ENCODE data around the gene TICAM2.

The TICAM2 gene

GRCh38 chr5:115544436-115545350, 57.6 kb downstream of the TICAM2 start, which contains the start of gene FEM1C:
TSS of gene FEM1C (minus strand) at chr5:115544775. CDS start at chr5:115543493, 1,282 bp downstream.
- H3K4me1 ChIP-seq (ENCODE audit: insufficient read depth, low read length): peaks cover 20% of the 10 kb centered on the region
- peak within 1 kb of the TSS; percentile 91 for H3K27ac ChIP-seq (ENCODE audit: low read length)
- peak within 1 kb of the TSS; percentile 97 for H3K9ac ChIP-seq (ENCODE audit: low read depth, low read length)
- peak within 1 kb of the TSS; percentile 96 for H3K4me3 ChIP-seq (ENCODE audit: low read length)
- peaks cover 13% of the 10 kb centered on the region for H3K9me3 ChIP-seq (ENCODE audit: insufficient read depth, low read depth, low read length)
- peaks cover 34% of the 10 kb centered on the region for H3K36me3 ChIP-seq (ENCODE audit: insufficient read depth, low read depth, low read length)
- no peaks in the 10 kb centered on the region for H3K27me3 ChIP-seq (ENCODE audit: insufficient read depth, low read length)

- peaks cover 17% of the 10 kb centered on the region for H3K4me1 ChIP-seq (ENCODE audit: insufficient read depth, low read length)
- peak overlapping the region; percentile 97 for H3K9ac ChIP-seq (ENCODE audit: low read depth, low read length)
- H3K9me3 ChIP-seq (ENCODE audit: insufficient read depth, low read depth, low read length): peaks cover 13% of the 10 kb centered on the region
- H3K27ac ChIP-seq (ENCODE audit: low read length): peak overlapping the region; percentile 91
- H3K36me3 ChIP-seq (ENCODE audit: insufficient read depth, low read depth, low read length): peaks cover 41% of the 10 kb centered on the region
- peak overlapping the region; percentile 96 for H3K4me3 ChIP-seq (ENCODE audit: low read length)
- no peaks in the 10 kb centered on the region for H3K27me3 ChIP-seq (ENCODE audit: insufficient read depth, low read length)
Measured at GRCh38 chr5:115544043-115544435, 58.2 kb downstream of the TICAM2 start.

GRCh38 chr5:115543365-115544042, 58.8 kb downstream of the TICAM2 start:
- Histone ChIP-seq H3K36me3 (ENCODE audit: insufficient read depth, low read depth, low read length) (peaks cover 46% of the 10 kb centered on the region), H3K27ac (ENCODE audit: low read length) (peak overlapping the region; percentile 91), H3K9ac (ENCODE audit: low read depth, low read length) (peak overlapping the region; percentile 97), H3K4me3 (ENCODE audit: low read length) (peak overlapping the region; percentile 96), H3K9me3 (ENCODE audit: insufficient read depth, low read depth, low read length) (peaks cover 13% of the 10 kb centered on the region), H3K27me3 (ENCODE audit: insufficient read depth, low read length) (no peaks in the 10 kb centered on the region), H3K4me1 (ENCODE audit: insufficient read depth, low read length) (peaks cover 17% of the 10 kb centered on the region)

- H3K36me3 ChIP-seq (ENCODE audit: insufficient read depth, low read depth, low read length): peaks cover 53% of the 10 kb centered on the region
- peaks cover 13% of the 10 kb centered on the region for H3K9me3 ChIP-seq (ENCODE audit: insufficient read depth, low read depth, low read length)
- no peak overlapping the region for H3K27ac ChIP-seq (ENCODE audit: low read length)
- H3K27me3 ChIP-seq (ENCODE audit: insufficient read depth, low read length): no peaks in the 10 kb centered on the region
- peaks cover 21% of the 10 kb centered on the region for H3K4me1 ChIP-seq (ENCODE audit: insufficient read depth, low read length)
- H3K4me3 ChIP-seq (ENCODE audit: low read length): peak overlapping the region; percentile 96
- peak overlapping the region; percentile 97; the same call in 1 of the 2 replicates for H3K9ac ChIP-seq (ENCODE audit: low read depth, low read length)
Measured at GRCh38 chr5:115542651-115543364, 59.5 kb downstream of the TICAM2 start.

GRCh38 chr5:115542086-115542485, 60.2 kb downstream of the TICAM2 start:
- Histone ChIP-seq H3K27ac (ENCODE audit: low read length) (no peak overlapping the region), H3K4me3 (ENCODE audit: low read length) (peak overlapping the region; percentile 96), H3K9ac (ENCODE audit: low read depth, low read length) (peak overlapping the region; percentile 97; the same call in 1 of the 2 replicates), H3K9me3 (ENCODE audit: insufficient read depth, low read depth, low read length) (peaks cover 13% of the 10 kb centered on the region), H3K36me3 (ENCODE audit: insufficient read depth, low read depth, low read length) (peaks cover 59% of the 10 kb centered on the region), H3K4me1 (ENCODE audit: insufficient read depth, low read length) (peaks cover 22% of the 10 kb centered on the region), H3K27me3 (ENCODE audit: insufficient read depth, low read length) (no peaks in the 10 kb centered on the region)

- Histone ChIP-seq H3K4me3 (ENCODE audit: low read length) (peak overlapping the region; percentile 96), H3K9ac (ENCODE audit: low read depth, low read length) (peak overlapping the region; percentile 97; the same call in 1 of the 2 replicates), H3K4me1 (ENCODE audit: insufficient read depth, low read length) (peaks cover 24% of the 10 kb centered on the region), H3K27me3 (ENCODE audit: insufficient read depth, low read length) (no peaks in the 10 kb centered on the region), H3K36me3 (ENCODE audit: insufficient read depth, low read depth, low read length) (peaks cover 64% of the 10 kb centered on the region), H3K27ac (ENCODE audit: low read length) (no peak overlapping the region), H3K9me3 (ENCODE audit: insufficient read depth, low read depth, low read length) (peaks cover 13% of the 10 kb centered on the region)
Measured at GRCh38 chr5:115541611-115542010, 60.7 kb downstream of the TICAM2 start.

- Histone ChIP-seq H3K4me3 (ENCODE audit: low read length) (no peak overlapping the region), H3K27ac (ENCODE audit: low read length) (no peak overlapping the region), H3K9me3 (ENCODE audit: insufficient read depth, low read depth, low read length) (no peaks in the 10 kb centered on the region), H3K9ac (ENCODE audit: low read depth, low read length) (no peak overlapping the region), H3K36me3 (ENCODE audit: insufficient read depth, low read depth, low read length) (peaks cover 75% of the 10 kb centered on the region), H3K27me3 (ENCODE audit: insufficient read depth, low read length) (no peaks in the 10 kb centered on the region), H3K4me1 (ENCODE audit: insufficient read depth, low read length) (peaks cover 9% of the 10 kb centered on the region; the same call in 1 of the 2 replicates)
Measured at GRCh38 chr5:115535479-115536035, 66.7 kb downstream of the TICAM2 start.

- Histone ChIP-seq H3K4me1 (ENCODE audit: insufficient read depth, low read length) (peaks cover 6% of the 10 kb centered on the region; the same call in 1 of the 2 replicates), H3K36me3 (ENCODE audit: insufficient read depth, low read depth, low read length) (peaks cover 59% of the 10 kb centered on the region), H3K9me3 (ENCODE audit: insufficient read depth, low read depth, low read length) (no peaks in the 10 kb centered on the region), H3K27ac (ENCODE audit: low read length) (no peak overlapping the region), H3K27me3 (ENCODE audit: insufficient read depth, low read length) (no peaks in the 10 kb centered on the region), H3K9ac (ENCODE audit: low read depth, low read length) (no peak overlapping the region), H3K4me3 (ENCODE audit: low read length) (no peak overlapping the region)
Measured at GRCh38 chr5:115532517-115532916, 69.8 kb downstream of the TICAM2 start.

GRCh38 chr5:115531787-115532367, 70.4 kb downstream of the TICAM2 start:
- Histone ChIP-seq H3K36me3 (ENCODE audit: insufficient read depth, low read depth, low read length) (peaks cover 58% of the 10 kb centered on the region), H3K27ac (ENCODE audit: low read length) (no peak overlapping the region), H3K27me3 (ENCODE audit: insufficient read depth, low read length) (no peaks in the 10 kb centered on the region), H3K4me1 (ENCODE audit: insufficient read depth, low read length) (peaks cover 4% of the 10 kb centered on the region; the same call in 1 of the 2 replicates), H3K4me3 (ENCODE audit: low read length) (no peak overlapping the region), H3K9ac (ENCODE audit: low read depth, low read length) (no peak overlapping the region), H3K9me3 (ENCODE audit: insufficient read depth, low read depth, low read length) (no peaks in the 10 kb centered on the region)

- Histone ChIP-seq H3K9me3 (ENCODE audit: insufficient read depth, low read depth, low read length) (no peaks in the 10 kb centered on the region), H3K4me1 (ENCODE audit: insufficient read depth, low read length) (0 out of 2 replicates have a peak, but pooled peaks cover 3% of the 10 kb centered on the region), H3K36me3 (ENCODE audit: insufficient read depth, low read depth, low read length) (peaks cover 58% of the 10 kb centered on the region), H3K4me3 (ENCODE audit: low read length) (no peak overlapping the region), H3K27ac (ENCODE audit: low read length) (no peak overlapping the region), H3K9ac (ENCODE audit: low read depth, low read length) (no peak overlapping the region), H3K27me3 (ENCODE audit: insufficient read depth, low read length) (no peaks in the 10 kb centered on the region)
Measured at GRCh38 chr5:115531380-115531779, 70.9 kb downstream of the TICAM2 start.
